Ecto neural progenitor cell (in vitro differentiated cells): ENCODE results near the gene MRGPRG.
"Not testable (repeated sequence)": the region's sequence is repeated elsewhere in the genome, so short reads cannot be mapped to it uniquely, and the experiment has no call there.

Experiments used
- DNase-seq: peaks from one replicate; pipeline ENCODE4 v3.0.0-alpha.2; 2018; ENCODE audit warnings: low spot score

Gene MRGPRG, protein sequence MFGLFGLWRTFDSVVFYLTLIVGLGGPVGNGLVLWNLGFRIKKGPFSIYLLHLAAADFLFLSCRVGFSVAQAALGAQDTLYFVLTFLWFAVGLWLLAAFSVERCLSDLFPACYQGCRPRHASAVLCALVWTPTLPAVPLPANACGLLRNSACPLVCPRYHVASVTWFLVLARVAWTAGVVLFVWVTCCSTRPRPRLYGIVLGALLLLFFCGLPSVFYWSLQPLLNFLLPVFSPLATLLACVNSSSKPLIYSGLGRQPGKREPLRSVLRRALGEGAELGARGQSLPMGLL

DNA sequence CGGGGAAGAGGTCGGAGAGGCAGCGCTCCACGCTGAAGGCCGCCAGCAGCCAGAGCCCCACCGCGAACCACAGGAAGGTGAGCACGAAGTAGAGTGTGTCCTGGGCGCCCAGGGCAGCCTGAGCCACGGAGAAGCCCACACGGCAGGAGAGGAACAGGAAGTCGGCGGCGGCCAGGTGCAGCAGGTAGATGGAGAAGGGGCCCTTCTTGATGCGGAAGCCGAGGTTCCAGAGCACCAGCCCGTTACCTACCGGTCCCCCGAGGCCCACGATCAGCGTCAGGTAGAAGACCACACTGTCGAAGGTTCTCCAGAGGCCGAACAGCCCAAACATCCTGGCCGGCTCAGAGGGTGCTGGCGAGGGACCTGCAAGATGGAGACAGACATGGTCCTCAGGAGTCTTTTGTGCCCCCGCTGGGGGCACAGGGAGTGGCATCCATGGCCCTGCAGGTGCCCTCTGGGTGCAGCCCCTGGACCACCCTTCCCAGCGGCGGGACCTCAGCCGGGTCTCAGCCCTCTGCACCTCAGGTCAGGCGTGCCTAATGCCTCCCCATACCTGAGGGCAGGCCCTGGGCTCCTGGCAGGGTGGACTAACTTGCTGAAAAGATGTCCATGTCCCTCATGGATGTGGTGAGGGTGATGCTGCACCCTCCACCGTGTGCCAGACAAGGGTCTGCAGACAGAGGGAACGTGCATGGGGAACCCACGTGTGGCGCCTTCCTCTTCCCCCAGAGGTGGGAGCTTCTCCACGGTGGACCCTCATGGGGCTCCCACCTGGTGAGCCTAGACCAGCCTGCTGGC is at the start of gene MRGPRG:
TSS of gene MRGPRG (minus strand) at position 331 of the 798 bp plus-strand sequence. CDS start at position 331, 0 bp downstream.
- DNase-seq = peak; percentile 47

DNA sequence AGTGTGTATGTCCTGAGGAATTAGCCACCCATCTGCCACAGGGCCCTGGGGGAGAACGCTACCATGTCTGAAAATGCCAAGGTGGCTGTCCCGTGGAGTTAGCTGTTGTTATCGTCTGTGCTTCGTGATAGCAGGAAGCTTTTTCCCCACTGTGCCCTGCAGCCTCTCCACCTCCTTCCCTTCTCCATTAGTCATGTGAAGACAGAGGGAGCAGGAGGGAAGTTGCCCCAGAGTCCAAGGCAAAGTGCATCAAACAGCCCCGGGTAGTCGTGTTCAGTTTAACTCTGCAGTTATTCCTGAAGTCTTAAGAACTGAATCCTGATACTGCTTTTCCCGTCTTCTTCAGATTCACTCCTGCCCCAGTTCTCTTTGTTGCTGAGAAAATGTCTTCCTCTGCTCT is 43.9 kb upstream of the MRGPRG start:
- DNase-seq = not testable (repeated sequence)

DNA sequence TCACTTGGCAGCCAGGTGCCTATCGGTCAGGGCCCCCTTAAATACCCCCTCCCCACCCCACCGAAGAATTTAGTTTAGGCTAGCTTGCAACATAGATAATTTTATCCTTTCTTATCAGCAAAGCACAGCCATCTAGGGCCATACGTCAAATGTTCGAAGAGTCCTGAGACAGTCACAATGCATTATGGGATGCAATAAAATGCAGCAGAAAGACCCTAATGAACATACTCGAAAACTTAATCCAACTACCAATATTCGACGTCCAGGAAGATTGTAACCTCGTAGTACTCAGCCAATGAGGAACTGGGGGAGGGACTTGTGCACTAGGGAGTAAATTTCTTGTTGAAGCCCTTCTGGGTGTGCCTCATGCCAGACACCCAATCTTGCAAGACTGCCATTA is 43.2 kb upstream of the MRGPRG start:
- DNase-seq = not testable (repeated sequence)

DNA sequence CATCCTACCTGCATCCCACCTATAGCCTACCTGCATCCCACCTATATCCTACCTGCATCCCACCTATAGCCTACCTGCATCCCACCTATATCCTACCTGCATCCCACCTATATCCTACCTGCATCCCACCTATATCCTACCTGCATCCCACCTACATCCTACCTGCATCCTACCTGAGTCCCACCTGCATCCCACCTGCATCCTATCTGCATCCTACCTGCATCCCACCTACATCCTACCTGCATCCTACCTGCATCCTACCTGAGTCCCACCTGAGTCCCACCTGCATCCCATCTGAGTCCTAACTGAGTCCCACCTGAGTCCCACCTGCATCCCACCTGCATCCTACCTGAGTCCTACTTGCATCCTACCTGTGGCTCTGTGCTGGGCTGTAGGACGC is 38.9 kb upstream of the MRGPRG start:
- DNase-seq = not testable (repeated sequence)

DNA sequence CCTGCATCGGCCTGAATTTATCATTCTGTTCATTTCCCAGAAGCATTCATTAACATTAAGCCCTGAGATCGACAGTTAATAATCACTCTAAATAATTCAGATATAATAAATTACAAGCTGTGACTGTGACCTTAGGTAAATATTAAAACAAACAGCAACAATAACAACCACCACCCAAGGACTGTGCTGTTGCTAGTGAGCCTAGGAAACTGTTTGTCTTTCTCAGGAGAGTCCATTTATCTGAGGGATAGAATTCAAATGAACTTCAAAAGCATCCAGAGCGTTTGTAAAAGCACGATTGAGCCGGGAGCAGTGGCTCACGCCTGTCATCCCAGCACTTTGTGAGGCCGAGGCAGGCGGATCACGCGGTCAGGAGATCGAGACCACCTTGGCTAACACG is 36.6 kb upstream of the MRGPRG start:
- not testable (repeated sequence) for DNase-seq

DNA sequence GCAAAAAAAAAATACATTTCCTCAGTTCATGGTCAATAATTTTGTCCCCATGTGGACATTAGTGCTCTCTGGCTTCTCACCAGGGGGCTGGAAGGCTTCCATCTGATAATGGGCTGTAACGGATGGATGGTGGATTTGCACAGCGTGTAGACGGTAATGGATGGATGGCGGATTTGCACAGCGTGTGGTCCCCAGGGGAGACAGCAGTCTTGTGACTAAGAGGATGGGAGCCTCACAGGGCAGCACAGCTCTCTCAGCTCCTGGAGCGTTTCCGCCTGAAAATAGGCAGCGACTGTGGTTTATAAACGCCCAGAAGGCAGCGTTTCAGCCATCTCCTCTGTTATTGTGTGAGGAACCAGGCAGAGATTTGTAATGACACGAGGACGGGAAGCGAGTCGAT is 36.2 kb upstream of the MRGPRG start:
- not testable (repeated sequence) for DNase-seq

DNA sequence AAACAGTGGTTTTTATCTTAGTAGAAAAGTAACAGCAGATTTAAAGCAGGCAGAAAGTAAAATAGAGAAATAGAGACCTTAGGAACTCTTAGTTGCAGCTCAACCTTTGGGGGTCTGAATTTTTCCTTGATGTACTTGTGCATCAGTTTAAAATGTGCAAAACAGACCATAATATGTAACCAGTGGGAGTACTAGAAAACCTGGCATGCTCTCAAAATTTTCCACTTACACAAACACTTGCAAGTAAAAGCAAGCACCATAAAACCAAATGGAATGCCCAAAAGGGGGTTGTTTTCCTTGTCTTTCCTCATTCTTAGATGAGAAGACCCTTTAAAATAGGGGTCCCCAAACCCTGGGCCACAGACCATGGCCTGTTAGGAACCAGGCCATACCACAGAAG is 26.5 kb upstream of the MRGPRG start:
- DNase-seq = no peak

DNA sequence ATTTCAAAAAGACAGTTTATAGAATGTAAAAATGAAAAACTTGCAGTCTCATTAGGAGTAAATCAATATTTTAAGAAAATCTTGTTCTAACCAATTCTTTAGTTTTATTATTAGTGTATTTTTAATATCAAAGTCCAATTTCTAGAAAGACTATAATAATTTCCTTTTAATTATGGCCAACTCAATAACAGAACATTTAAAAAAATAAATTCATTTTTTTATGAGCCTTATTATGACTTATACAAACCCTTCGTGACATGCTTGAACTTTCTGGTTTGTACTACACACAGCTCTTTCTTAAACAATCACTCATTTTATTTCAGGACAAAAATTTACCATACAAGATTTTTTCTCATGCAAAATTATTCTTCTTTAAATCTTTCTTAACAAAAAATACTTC is 25.3 kb upstream of the MRGPRG start:
- DNase-seq = no peak

DNA sequence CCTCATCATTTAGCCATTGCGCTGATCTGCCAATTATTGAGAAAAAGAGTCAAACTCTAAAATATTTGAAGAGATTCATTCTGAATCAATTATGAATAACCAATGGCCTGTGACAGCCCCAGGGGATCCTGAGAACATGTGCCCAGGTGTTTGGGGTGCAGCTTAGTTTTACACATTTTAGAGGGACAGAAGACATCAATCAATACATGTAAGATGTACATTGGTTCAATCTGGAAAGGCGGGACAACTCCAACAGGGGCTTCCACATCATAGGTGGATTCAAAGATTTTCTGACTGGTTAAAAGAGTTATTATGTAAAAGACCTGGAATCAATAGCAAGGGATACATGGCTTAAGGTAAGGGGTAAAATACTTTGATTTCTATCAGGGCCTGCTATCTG is 18.5 kb upstream of the MRGPRG start:
- no peak for DNase-seq

DNA sequence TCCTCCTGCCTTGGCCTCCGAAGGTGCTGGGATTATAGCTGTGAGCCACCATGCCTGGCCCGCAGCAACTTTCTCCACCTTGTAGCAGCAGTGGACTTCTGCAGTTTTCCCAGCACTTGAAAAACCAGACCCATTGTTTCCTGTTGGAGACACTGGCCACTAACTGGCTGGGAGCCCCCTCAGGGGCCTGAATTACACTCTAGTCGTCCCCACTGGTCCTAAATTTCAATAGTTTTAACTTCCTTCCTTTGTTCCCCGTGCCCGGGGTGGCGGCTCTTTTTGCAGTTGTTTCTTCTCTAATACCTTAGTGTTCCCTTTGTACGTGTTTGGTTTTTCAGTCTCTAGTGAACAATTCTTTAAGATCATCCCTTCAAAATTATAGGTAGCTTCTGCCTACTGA is 16.2 kb upstream of the MRGPRG start:
- DNase-seq = no peak

DNA sequence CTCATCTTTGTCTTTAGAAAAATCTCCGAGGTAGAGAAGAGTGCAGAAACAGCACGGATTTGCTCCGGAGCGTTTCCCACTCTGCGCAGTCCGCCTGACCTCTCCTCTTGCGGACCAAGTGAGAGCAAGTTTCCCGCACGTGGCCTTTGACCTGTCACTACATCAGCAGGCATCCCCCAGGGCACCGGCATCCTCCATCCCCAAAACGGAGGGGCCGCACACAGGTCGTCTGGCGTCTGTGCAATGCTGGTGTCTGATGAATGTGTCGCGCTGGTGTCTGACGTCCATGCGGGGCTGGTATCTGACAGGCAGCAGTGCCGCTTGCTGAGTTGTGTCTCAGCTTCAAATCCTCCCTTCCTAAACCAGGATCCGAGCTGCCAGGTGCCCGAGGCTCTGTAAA is 14.3 kb upstream of the MRGPRG start:
- DNase-seq = no peak

DNA sequence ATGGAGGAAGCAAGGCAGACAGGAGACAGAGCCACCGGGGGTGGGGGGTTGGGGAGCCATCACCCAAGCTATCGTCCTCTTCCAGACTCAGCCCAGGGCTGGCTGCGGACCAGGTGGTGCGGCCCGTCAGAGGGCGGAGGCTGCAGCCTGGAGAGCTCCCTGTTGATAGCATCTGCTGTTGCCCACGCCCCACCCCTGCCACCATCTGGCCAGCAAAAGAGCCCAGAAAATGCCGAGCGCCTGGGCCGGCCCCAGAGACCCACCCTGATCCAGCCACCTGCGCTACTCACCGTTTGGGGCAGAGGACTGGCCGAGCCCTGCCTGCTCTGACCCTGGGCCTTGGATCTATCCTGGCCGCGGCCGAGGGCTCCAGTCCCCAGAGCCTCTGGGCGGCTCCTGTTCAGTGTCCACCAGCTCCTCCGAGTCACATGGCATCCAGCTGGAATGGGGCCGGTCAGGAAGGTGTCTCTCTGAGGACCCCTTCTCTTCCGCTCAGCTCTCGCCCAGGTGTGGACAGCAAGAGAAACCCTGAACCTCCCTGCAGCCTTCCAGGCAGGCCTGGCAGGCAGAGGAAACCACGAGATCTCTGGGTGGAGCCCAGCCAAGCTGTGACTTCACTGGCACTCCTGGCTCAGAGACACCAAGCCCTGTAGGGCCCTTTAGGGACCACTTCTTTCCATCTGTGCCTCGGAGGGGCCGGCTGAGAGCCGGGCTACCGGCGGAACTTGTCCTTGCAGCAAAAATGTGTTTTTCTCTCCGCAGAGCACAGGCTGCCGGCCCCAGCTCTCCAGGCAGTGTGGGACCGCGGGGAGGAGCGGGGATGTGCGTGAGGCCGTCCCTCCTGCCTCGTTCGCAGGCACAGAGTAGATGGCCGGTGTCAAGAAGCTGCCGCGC is 13.5 kb upstream of the MRGPRG start, which contains the start of gene MRGPRE:
TSS of gene MRGPRE (minus strand) at position 567 of the 894 bp plus-strand sequence. CDS start 3,618 bp downstream, outside the sequence.
- no peak for DNase-seq

DNA sequence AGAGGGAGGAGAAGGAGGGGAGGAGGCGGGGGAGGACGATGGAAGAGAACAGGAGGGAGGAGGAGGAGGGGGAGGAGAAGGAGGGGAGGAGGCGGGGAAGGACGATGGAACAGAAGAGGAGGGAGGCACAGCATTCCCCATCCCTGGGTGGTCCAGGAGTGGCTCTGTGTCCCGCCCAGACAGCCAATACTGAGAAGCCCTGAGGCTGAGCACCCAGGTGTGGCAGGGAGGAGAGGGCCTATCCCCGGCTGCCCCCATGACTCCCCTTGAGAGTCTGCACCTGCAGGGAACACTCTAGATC is 12.9 kb upstream of the MRGPRG start:
- DNase-seq = no peak

DNA sequence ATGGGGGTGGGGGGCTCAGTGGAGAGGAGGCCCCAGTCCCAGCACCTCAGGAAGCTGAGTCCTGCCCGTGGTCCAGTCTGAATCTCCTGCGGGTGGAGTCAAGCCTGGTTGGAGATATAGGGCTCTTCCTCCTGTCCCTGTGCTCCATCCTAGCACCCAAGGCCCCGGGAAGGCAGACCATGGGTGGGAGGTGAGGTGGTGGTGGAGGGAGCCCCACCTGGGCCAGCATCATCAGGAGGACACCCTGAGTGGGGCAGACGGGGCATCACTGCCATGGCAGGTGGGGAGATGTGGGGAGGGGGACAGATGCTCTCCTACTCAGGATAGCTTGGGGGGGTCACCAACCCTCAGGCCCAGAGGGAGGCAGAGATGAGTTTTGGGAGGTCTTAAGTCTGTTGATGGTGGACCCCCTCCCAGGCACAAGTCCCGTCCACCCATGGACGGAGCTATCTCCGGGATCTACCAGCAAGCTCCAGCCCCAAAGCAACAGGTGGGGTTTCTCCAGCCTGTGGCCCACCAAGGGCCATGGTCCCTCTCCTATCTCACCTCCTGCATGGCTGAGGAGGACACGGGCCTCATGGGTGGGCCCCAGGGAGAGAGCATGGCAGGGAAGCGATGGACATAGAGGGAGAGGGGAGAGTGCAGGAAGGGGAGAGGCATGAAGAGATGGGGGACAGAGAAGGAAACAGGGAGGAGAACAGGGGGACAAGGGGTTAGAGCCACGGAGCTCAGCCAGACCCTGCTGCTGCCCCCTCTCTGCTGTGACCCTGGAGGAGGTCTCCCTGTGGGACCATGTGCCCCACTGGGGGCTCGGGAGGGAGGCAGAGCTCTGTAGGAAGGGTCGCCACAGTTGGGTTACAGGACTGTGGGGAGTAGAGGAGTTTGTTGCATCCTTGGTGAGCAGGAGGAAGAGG is 12.3 kb upstream of the MRGPRG start:
- no peak for DNase-seq

DNA sequence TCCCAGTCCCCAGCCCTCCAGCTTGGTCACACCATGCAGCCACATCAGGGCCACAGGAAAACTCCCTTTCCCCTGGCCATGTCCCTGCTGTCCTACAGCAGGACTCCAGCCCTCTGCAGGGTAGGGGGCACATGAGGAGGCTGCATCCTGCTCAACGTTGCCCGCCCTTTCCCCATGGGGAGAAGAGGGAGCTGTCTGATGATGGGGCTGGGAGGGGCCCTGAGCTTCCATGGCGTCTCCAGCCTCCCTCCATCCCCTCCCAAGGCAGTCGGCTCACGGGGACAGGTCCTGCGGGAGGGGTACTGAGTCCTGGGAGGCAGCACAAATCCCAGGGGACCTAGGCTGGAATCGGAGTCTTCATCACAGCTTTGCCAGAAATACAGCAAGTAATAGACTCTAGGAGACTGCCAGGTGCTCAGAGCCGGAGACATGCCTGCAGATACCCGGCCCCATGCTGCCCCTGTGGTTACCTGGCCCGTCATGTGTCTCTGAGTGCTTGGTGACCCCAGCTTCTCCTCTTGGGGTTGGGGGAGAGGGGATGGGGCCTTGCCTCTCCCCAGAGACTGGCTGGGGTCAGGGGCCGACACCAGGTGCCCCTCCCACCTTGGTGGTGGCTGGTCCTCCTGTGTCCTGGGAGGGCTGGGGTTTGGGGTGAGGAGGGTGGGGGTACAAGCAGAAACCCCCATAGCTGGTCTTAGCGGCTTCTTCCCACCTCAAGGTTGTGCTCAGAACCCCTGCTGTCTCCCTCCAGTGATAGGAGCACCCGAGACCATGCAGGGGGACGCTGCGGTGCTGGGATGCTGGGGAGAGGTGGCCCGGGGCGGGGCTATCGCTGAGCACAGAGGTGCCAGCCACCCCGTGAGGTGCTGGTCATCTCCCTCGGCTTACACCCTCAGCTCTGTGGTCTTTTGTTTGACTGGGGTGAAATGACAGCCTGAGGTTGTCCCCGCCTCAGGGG is 11.3 kb upstream of the MRGPRG start:
- DNase-seq = no peak

DNA sequence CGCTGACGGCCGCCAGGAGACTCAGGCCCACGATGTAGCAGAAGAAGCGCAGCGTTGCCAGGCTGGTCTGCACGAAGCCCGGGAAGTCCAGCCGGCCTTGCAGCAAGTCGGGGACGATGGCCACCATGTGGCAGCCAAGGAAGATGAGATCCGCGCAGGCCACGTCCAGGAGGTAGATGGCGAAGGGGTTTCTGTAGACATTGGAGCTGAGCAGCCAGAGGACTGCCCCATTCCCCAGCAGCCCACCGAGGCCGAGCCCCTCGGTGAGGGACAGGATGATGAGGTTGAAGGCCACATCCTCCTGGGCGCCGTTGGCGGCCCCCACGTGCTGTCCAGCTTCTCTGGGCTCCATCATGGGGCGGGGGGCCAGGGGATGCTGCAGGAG is 9.8 kb upstream of the MRGPRG start:
- no peak for DNase-seq

DNA sequence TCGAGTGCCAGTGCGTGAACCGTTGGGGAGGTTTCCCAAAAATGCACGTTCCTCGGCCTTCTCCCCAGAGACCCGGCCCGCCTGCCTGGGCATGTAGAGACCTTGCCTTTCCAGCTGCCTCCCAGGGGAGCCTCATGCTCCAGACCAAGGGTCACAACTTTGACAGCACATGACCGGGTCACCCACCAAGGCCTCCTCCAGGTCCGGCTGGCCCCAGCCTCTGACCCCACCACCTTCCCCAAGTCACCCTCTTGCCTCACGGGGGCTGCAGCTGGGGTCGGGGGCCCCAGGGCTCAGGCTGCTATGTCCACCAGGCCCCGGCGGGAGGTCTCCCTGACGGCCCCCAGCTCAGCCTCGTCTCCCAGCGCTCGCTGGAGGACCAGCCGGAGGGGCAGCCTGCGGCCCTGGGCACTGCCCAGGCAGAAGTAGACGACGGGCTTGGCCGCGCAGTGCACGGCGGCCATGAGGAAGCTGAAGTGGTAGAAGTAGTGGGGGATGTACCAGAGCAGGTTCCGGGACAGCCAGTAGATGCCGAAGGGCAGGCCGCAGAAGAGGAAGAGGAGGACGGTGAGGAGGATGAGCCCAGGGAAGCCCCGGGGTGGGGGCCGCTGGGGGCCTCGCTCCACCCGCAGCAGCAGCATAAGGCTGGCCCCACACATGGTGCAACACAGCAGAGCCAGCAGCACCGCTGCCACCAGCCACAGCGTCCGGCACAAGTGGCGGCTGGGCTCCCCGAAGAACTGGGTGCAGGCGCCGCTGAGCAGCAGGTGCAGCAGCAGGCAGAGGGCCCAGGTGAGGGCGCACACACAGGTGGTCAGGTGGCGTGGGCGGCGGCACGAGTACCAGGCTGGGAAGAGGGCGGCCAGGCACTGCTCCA is 9.2 kb upstream of the MRGPRG start:
- no peak for DNase-seq

DNA sequence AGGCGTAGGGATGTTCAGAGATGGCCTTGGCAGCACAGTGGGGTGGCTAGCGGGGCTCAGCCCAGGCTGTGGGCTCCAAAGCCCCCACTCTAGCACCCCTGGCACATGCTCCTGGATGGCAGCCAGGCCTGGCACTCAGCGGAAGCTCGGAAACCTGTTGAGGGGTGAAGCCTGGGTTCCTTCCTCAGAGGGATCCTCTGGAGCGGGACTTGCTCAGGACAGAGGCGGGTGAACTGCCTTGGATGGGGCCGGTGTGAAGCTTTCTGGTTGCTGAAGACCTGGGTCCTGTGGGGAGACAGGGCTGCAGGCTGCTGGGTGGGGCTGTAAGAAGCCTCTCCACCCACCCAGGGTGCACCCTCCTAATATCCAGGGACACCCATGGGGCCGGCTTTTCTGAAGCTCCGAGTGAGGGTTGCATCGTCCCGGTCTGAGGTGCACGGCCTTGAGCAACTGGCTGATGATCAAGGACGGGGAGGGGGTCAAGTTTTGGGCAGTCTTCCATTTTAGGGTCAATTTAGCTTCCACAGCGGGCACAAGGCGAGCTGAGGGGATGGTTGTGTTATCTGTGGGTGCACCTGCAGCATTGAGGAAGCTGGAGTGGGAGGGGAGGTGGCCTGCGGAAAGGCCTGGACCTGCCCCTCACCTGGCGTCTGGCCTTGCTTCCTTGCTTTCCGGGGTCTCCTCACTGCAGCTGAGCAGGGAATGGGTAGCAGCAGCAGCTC is 8.4 kb upstream of the MRGPRG start:
- no peak for DNase-seq
